GM12873 (cell line): ENCODE data around the gene MRPS30.

Source experiments
- TF ChIP-seq, protein P1 (sequence below): IDR thresholded peaks from 2 replicates; pipeline ENCODE4 v1.5.1; 2012; ENCODE audit warnings: low read depth, mild to moderate bottlenecking, moderate library complexity, low read length, control low read depth; ENCODE audit not compliant: insufficient read depth; ENCODE audit errors: missing control alignments

Gene MRPS30

GRCh38 chr5:44783634-44784315 is 25.0 kb upstream of the MRPS30 start:
- TF ChIP-seq, protein P1, sequence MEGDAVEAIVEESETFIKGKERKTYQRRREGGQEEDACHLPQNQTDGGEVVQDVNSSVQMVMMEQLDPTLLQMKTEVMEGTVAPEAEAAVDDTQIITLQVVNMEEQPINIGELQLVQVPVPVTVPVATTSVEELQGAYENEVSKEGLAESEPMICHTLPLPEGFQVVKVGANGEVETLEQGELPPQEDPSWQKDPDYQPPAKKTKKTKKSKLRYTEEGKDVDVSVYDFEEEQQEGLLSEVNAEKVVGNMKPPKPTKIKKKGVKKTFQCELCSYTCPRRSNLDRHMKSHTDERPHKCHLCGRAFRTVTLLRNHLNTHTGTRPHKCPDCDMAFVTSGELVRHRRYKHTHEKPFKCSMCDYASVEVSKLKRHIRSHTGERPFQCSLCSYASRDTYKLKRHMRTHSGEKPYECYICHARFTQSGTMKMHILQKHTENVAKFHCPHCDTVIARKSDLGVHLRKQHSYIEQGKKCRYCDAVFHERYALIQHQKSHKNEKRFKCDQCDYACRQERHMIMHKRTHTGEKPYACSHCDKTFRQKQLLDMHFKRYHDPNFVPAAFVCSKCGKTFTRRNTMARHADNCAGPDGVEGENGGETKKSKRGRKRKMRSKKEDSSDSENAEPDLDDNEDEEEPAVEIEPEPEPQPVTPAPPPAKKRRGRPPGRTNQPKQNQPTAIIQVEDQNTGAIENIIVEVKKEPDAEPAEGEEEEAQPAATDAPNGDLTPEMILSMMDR, result no peak

GRCh38 chr5:44787731-44788130 is 21.0 kb upstream of the MRPS30 start:
- TF ChIP-seq, protein P1, result no peak

DNA sequence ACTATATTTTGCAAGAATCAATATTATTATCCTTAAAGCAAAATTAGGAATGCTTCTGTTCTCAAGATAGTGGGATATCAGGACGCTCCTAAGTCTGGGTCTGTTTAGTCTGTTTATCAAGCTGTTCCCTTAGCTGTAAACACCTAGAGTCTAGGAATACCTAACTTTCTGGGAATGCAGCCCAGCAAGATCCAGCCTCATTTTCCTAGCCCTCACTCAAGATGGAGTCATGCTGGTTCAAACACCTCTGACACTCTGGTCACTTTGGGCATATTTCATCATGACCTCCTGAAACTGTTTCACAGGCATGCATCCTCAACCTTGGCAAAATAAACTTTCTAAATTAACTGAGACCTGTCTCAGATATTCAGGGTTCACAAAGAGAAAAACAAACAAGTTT is 14.4 kb upstream of the MRPS30 start:
- TF ChIP-seq, protein P1, result no peak

- TF ChIP-seq, protein P1, result no peak
Observed at GRCh38 chr5:44795496-44795895, 13.3 kb upstream of the MRPS30 start.

GRCh38 chr5:44797841-44798240 is 10.9 kb upstream of the MRPS30 start:
- TF ChIP-seq, protein P1, result no peak

GRCh38 chr5:44801992-44802391 is 6.8 kb upstream of the MRPS30 start:
- TF ChIP-seq, protein P1, result no peak

DNA sequence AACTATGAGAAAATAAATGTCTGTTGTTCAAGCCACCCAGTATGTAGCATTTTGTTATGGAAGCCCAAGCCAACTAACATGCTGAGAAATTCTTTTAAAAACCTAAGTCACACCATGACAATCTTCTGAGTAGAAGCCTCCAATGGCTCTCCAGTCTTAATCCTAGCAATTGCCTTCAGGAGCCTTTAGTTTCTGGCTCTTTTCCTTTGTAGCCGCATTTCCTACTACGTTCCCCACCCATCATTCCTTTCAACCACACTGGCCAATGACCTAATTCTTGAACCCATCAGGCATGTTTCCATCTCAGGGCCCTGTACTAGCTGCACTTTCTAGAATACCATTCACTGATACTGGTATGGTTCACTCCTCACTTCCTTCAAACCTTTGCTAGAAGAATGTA is 2.1 kb upstream of the MRPS30 start:
- TF ChIP-seq, protein P1, result no peak
